ENCODE results near the gene ANKS1B.

The ANKS1B gene

DNA sequence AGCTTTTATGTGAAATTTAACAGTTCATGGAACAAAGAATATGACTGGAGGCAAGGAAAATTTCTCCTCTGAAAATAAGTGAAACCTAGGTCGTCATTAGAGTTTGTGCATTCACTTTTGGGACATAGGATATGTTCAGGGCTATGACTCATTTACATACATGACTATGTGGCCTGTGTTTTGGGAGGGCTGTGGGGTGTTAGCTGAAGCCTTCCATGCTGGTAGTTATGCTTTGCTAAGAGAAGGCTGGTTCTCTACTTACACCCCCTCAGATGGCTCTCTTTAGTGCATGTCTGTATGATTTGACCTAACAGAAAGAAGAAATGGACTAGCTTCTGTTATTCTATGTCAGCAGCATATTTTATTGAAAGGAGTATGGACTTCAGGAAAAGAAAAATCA is 753.7 kb downstream of the ANKS1B start:
- in situ Hi-C loops (cut with MboI; ENCODE audit: low sequenced_read_pairs, unreplicated experiment) = no loop called here
- TF ChIP-seq CTCF (IDR thresholded peaks at IDR 0.05; ENCODE audit: borderline replicate concordance, control extremely low read depth, extremely low read depth, insufficient read depth, missing control alignments) = no peak
- DNase-seq (ENCODE audit: low spot score) = no peak

DNA sequence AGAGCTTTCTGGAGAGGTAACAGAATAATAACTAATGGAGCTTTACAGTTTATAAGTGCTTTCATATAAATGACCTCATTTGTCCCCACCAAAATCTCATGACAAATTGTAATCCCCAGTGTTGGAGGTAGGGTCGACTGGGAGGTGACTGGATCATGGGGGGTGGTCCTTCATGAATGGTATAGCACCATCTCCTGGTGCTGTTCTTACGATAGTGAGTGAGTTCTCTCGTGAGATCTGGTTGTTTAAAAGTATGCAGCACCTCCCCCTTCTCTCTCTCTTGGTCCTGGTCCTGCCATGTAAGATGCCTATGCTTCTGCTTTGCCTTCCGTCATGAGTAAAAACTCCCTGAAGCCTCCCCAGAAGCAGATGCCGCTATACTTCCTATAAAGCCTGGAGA is 760.5 kb downstream of the ANKS1B start:
- no peak for DNase-seq (ENCODE audit: low spot score)
- in situ Hi-C loops (cut with MboI; ENCODE audit: low sequenced_read_pairs, unreplicated experiment) = no loop called here
- no peak for TF ChIP-seq CTCF (IDR thresholded peaks at IDR 0.05; ENCODE audit: borderline replicate concordance, control extremely low read depth, extremely low read depth, insufficient read depth, missing control alignments)

GRCh38 chr12:99223579-99223978 is 761.2 kb downstream of the ANKS1B start:
- no peak for TF ChIP-seq CTCF (IDR thresholded peaks at IDR 0.05; ENCODE audit: borderline replicate concordance, control extremely low read depth, extremely low read depth, insufficient read depth, missing control alignments)
- in situ Hi-C loops (cut with MboI; ENCODE audit: low sequenced_read_pairs, unreplicated experiment) = no loop called here
- DNase-seq (ENCODE audit: low spot score) = no peak

- no peak for DNase-seq (ENCODE audit: low spot score)
- in situ Hi-C loops (cut with MboI; ENCODE audit: low sequenced_read_pairs, unreplicated experiment) = no loop called here
- TF ChIP-seq CTCF (IDR thresholded peaks at IDR 0.05; ENCODE audit: borderline replicate concordance, control extremely low read depth, extremely low read depth, insufficient read depth, missing control alignments) = no peak
Measured at GRCh38 chr12:99213047-99213446, 771.7 kb downstream of the ANKS1B start.

DNA sequence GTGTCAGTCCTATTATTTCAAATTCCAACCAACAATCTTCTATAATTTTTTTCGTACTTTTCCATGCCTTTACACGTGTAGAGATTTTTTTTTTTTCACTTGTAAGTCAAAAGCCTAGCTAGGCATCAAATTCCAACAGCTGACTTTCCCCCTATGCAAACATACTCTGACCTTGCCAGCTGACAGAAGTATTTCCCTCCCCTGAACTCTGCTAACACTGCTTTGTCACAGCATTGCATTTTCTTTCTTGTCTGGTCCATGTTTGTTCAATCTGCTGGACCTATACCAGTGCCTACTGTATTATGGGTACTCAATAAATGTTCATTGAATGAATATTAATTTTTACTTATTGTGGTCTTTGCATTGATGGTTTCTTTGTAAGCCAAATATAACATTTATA is 772.5 kb downstream of the ANKS1B start:
- in situ Hi-C loops (cut with MboI; ENCODE audit: low sequenced_read_pairs, unreplicated experiment) = no loop called here
- no peak for DNase-seq (ENCODE audit: low spot score)
- TF ChIP-seq CTCF (IDR thresholded peaks at IDR 0.05; ENCODE audit: borderline replicate concordance, control extremely low read depth, extremely low read depth, insufficient read depth, missing control alignments) = no peak

GRCh38 chr12:99205111-99205510 is 779.6 kb downstream of the ANKS1B start:
- in situ Hi-C loops (cut with MboI; ENCODE audit: low sequenced_read_pairs, unreplicated experiment) = no loop called here
- TF ChIP-seq CTCF (IDR thresholded peaks at IDR 0.05; ENCODE audit: borderline replicate concordance, control extremely low read depth, extremely low read depth, insufficient read depth, missing control alignments) = no peak
- DNase-seq (ENCODE audit: low spot score) = no peak

Measured in GM13976 (cell line).